ENCODE measurements around the gene HSF4.

The HSF4 gene

DNA sequence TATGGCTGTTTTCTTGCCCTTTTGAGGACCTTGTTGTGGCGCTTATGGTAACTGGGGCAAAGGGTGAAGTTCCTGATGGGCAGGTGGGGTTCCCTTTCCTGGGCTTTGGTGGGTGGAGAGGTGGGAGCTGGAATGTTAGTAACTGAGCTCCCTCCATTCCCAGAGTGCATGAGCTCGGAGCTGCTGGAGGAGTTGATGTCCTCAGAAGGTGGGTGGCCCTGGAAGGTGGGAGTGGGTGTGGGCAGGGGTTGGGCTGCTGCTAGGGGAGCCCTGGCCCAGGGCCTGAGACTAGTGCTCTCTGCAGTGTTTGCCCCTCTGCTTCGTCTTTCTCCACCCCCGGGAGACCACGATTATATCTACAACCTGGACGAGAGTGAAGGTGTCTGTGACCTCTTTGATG, 33.2 kb downstream of the HSF4 start:
- no peak for TF ChIP-seq TAF1 (IDR thresholded peaks at IDR 0.05; ENCODE audit: low read depth, low read length)
- TF ChIP-seq POLR2AphosphoS5 (IDR thresholded peaks at IDR 0.05; ENCODE audit: low read depth, low read length) = 0 out of 2 replicates have a peak, but pooled peaks have one; percentile 49
- FAIRE-seq = no peak

DNA sequence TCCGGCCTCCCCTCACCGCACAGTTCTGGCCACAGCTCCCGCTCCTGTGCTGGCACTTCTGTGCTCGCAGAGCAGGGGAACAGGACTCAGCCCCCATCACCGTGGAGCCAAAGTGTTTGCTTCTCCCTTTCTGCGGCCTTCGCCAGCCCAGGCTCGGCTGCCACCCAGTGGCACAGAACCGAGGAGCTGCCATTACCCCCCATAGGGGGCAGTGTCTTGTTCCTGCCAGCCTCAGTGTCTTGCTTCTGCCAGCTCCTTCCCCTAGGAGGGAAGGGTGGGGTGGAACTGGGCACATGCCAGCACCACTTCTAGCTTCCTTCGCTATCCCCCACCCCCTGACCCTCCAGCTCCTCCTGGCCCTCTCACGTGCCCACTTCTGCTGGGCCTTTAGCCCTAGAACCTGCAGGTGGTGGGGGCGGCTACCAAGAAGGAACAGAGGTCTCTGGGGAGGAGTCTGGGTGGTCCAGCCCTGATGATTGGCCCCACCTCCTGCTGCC, 33.7 kb downstream of the HSF4 start:
- no peak for FAIRE-seq
- TF ChIP-seq POLR2A (IDR thresholded peaks at IDR 0.05; ENCODE audit: low read depth, low read length) (no peak), TAF1 (IDR thresholded peaks at IDR 0.05; ENCODE audit: low read depth, low read length) (no peak), POU2F2 (IDR thresholded peaks at IDR 0.05; ENCODE audit: low read depth, low read length) (no peak), PAX5 (IDR thresholded peaks at IDR 0.05; ENCODE audit: insufficient read depth, low read length, severe bottlenecking) (no peak), POLR2AphosphoS5 (IDR thresholded peaks at IDR 0.05; ENCODE audit: low read depth, low read length) (no peak), SPI1 (IDR thresholded peaks at IDR 0.05; ENCODE audit: low read depth, low read length) (no peak)
- no peak for DNase-seq (ENCODE audit: insufficient read length, low spot score)

More for the DNA sequence above, 33.2 kb downstream of the HSF4 start:
- no peak for DNase-seq (ENCODE audit: insufficient read length, low spot score)

DNA sequence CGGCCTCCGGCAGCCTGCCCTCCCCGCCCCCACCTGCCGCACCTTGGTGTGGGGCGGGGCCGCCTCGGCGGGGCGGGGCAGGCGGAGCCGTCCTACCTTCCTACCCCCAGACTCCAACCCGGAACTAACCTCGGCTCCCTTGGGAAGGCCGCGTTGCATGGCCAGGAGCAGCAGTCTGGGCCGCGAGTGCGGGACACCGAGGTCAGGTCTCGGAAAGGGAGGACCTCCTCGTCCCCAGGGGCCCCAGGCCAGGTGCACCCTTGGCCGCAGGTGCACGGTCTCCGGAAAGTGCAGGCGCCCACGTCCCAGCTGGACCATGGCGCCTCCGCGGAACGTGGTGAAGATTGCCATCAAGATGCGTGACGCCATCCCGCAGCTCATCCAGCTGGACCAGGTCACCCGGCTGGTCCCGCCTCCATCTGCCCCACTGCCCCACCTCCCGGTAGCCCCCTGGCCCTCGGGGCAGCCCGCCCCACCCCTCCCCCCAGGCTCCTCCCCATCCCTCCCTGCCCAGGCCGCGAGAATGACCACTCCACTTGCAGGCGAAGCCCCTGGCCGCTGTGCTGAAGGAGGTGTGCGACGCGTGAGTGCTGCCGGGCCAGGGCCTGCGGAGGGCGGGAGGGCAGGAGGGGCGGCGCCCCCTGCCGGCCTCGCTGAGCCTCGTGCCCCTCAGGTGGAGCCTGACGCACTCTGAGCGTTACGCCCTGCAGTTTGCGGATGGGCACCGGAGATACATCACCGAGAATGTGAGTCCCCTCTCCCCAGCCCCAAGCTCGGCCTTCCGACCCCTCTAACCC, 34.7 kb downstream of the HSF4 start, which contains the start of gene ELMO3:
TSS of gene ELMO3 (plus strand) at position 121 of the 797 bp plus-strand sequence. CDS start at position 317, 196 bp downstream.
- no peak for DNase-seq (ENCODE audit: insufficient read length, low spot score)

DNA sequence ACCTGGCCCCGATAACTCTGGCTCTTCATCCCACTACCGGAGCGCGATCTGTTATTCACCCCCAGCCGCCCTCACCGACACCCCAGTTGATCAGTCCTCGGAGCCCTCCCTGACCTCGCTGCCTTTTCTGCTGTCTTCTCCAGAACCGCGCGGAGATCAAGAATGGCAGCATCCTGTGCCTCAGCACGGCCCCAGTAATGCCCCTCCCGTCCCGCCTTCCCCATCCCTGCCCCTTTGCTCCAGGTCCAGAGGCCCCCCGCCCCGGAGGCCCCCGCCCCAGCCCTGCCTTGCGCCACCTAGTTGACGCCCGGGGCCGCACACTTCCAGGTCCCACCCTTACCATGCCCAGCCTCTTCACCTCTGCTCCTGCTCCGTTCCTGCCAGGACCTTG, 35.3 kb downstream of the HSF4 start:
- FAIRE-seq (no peak), DNase-seq (ENCODE audit: insufficient read length, low spot score) (no peak)
- TF ChIP-seq POU2F2 (IDR thresholded peaks at IDR 0.05; ENCODE audit: low read depth, low read length) (no peak), POLR2AphosphoS5 (IDR thresholded peaks at IDR 0.05; ENCODE audit: low read depth, low read length) (no peak), PAX5 (IDR thresholded peaks at IDR 0.05; ENCODE audit: insufficient read depth, low read length, severe bottlenecking) (no peak), POLR2A (IDR thresholded peaks at IDR 0.05; ENCODE audit: low read depth, low read length) (no peak), SPI1 (IDR thresholded peaks at IDR 0.05; ENCODE audit: low read depth, low read length) (no peak), TAF1 (IDR thresholded peaks at IDR 0.05; ENCODE audit: low read depth, low read length) (no peak)

More for the DNA sequence above, 34.7 kb downstream of the HSF4 start, which contains the start of gene ELMO3:
- FAIRE-seq = peak; percentile 90
- TF ChIP-seq POLR2A (IDR thresholded peaks at IDR 0.05; ENCODE audit: low read depth, low read length) = no peak
- no peak for TF ChIP-seq TAF1 (IDR thresholded peaks at IDR 0.05; ENCODE audit: low read depth, low read length)
- no peak for TF ChIP-seq SPI1 (IDR thresholded peaks at IDR 0.05; ENCODE audit: low read depth, low read length)
- no peak for TF ChIP-seq POU2F2 (IDR thresholded peaks at IDR 0.05; ENCODE audit: low read depth, low read length)
- no peak for TF ChIP-seq PAX5 (IDR thresholded peaks at IDR 0.05; ENCODE audit: insufficient read depth, low read length, severe bottlenecking)
- TF ChIP-seq POLR2AphosphoS5 (IDR thresholded peaks at IDR 0.05; ENCODE audit: low read depth, low read length) = no peak

DNA sequence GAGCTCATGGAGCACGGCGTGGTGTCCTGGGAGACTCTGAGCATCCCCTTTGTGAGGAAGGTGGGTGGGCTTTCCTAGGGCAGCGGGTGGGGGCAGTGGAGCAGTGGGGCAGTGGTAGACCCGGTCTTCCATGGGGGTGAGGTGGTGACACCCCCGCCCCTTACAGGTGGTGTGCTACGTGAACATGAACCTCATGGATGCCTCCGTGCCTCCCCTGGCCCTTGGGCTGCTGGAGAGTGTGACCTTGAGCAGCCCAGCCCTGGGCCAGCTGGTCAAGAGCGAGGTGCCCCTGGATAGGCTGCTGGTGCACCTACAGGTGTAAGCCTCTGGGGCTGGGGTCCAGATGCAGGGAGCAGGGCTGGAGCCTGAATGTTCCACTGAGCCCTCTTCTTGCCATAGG, 35.9 kb downstream of the HSF4 start:
- FAIRE-seq (no peak), DNase-seq (ENCODE audit: insufficient read length, low spot score) (no peak)
- no peak for TF ChIP-seq SPI1 (IDR thresholded peaks at IDR 0.05; ENCODE audit: low read depth, low read length)
- TF ChIP-seq POLR2A (IDR thresholded peaks at IDR 0.05; ENCODE audit: low read depth, low read length) = no peak
- TF ChIP-seq TAF1 (IDR thresholded peaks at IDR 0.05; ENCODE audit: low read depth, low read length) = no peak
- TF ChIP-seq POU2F2 (IDR thresholded peaks at IDR 0.05; ENCODE audit: low read depth, low read length) = no peak
- TF ChIP-seq PAX5 (IDR thresholded peaks at IDR 0.05; ENCODE audit: insufficient read depth, low read length, severe bottlenecking) = no peak
- TF ChIP-seq POLR2AphosphoS5 (IDR thresholded peaks at IDR 0.05; ENCODE audit: low read depth, low read length) = no peak; the same call in 1 of the 2 replicates

DNA sequence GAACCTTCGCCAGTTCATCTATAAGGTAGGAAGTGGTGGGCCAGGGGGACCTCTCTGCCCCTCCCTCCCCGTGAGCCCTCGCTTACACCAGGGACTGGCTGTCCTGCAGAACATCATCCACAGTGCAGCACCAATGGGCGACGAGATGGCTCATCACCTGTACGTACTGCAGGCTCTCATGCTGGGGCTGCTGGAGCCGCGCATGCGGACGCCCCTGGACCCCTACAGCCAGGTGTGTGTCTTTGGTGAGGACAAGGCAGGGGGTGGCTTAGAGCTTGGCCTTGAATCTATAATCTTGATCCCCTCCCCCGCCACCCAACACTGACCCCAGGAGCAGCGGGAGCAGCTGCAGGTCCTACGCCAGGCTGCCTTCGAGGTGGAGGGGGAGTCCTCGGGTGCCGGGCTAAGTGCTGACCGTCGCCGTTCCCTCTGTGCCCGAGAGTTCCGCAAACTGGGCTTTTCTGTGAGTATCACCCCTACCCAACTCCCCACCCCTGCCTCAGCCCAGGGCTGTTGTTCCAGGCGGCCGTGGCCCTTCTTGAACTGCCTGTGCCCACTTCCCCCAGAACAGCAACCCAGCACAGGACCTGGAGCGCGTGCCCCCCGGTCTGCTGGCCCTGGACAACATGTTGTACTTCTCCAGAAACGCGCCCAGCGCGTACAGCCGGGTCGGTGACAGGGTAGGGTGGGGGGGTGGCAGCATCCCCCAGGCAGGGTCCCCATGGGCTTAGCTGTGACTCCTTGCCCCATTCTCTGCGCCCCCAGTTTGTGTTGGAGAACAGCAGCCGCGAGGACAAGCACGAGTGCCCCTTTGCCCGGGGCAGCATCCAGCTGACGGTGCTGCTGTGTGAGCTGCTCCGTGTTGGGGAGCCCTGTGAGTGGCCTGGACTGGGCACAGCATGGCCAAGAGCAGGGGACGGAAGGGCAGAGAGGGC, 37.1 kb downstream of the HSF4 start:
- TF ChIP-seq POLR2A (IDR thresholded peaks at IDR 0.05; ENCODE audit: low read depth, low read length) = no peak
- TF ChIP-seq TAF1 (IDR thresholded peaks at IDR 0.05; ENCODE audit: low read depth, low read length) = no peak
- TF ChIP-seq POU2F2 (IDR thresholded peaks at IDR 0.05; ENCODE audit: low read depth, low read length) = no peak
- no peak for TF ChIP-seq POLR2AphosphoS5 (IDR thresholded peaks at IDR 0.05; ENCODE audit: low read depth, low read length)
- TF ChIP-seq SPI1 (IDR thresholded peaks at IDR 0.05; ENCODE audit: low read depth, low read length) = no peak
- no peak for TF ChIP-seq PAX5 (IDR thresholded peaks at IDR 0.05; ENCODE audit: insufficient read depth, low read length, severe bottlenecking)
- no peak for DNase-seq (ENCODE audit: insufficient read length, low spot score)

DNA sequence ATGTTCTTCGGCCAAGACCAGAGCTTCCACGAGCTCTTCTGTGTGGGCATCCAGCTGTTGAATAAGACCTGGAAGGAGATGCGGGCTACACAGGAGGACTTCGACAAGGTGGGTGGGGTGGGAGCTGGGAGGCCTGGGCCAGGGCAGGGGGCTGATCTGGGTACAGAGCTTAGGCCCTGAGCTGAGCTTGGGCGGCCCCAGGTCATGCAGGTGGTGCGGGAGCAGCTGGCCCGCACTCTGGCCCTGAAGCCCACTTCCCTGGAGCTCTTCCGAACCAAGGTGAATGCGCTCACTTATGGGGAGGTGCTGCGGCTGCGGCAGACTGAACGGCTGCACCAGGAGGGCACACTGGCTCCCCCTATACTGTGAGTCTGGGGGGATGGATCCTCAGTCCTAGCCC, 37.9 kb downstream of the HSF4 start:
- TF ChIP-seq POLR2A (IDR thresholded peaks at IDR 0.05; ENCODE audit: low read depth, low read length) = no peak
- TF ChIP-seq SPI1 (IDR thresholded peaks at IDR 0.05; ENCODE audit: low read depth, low read length) = no peak
- no peak for TF ChIP-seq TAF1 (IDR thresholded peaks at IDR 0.05; ENCODE audit: low read depth, low read length)
- TF ChIP-seq POLR2AphosphoS5 (IDR thresholded peaks at IDR 0.05; ENCODE audit: low read depth, low read length) = no peak
- TF ChIP-seq PAX5 (IDR thresholded peaks at IDR 0.05; ENCODE audit: insufficient read depth, low read length, severe bottlenecking) = no peak
- TF ChIP-seq POU2F2 (IDR thresholded peaks at IDR 0.05; ENCODE audit: low read depth, low read length) = no peak
- DNase-seq (ENCODE audit: insufficient read length, low spot score) (no peak), FAIRE-seq (no peak)

More for the DNA sequence above, 37.1 kb downstream of the HSF4 start:
- no peak for FAIRE-seq

DNA sequence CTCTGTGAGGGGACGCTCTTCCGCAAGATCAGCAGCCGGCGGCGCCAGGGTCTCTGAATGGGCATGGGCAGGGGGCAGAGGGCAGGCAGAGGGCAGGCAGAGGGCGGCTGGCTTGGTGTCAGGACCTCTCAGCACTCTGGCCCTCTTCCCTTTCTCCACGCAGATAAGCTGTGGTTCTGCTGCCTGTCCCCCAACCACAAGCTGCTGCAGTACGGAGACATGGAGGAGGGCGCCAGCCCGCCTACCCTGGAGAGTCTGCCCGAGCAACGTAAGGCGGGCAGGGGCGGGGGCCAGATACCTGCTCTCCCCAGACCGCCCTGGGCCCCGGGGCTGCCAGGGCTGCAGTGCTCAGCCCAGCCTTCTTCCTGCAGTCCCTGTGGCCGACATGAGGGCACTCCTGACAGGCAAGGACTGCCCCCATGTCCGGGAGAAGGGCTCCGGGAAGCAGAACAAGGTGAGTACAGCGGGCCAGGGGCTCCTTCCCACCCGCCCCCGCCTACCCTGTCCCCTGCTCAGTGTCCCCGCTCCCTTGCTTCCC, 38.5 kb downstream of the HSF4 start:
- FAIRE-seq (no peak), DNase-seq (ENCODE audit: insufficient read length, low spot score) (no peak)
- TF ChIP-seq SPI1 (IDR thresholded peaks at IDR 0.05; ENCODE audit: low read depth, low read length) (no peak), PAX5 (IDR thresholded peaks at IDR 0.05; ENCODE audit: insufficient read depth, low read length, severe bottlenecking) (no peak), POLR2A (IDR thresholded peaks at IDR 0.05; ENCODE audit: low read depth, low read length) (no peak), POU2F2 (IDR thresholded peaks at IDR 0.05; ENCODE audit: low read depth, low read length) (no peak), TAF1 (IDR thresholded peaks at IDR 0.05; ENCODE audit: low read depth, low read length) (no peak), POLR2AphosphoS5 (IDR thresholded peaks at IDR 0.05; ENCODE audit: low read depth, low read length) (no peak)
